GM06990 (cell line): ENCODE results near the gene PSMD13.

Experiments used
- DNase-seq: peaks from one replicate; pipeline ENCODE4 v3.0.0-alpha.2; 2011; ENCODE audit not compliant: insufficient read length; ENCODE audit errors: extremely low read depth
- H3K27me3 ChIP-seq: replicated peaks from 2 replicates; pipeline ENCODE4 v1.6.0; 2011; ENCODE audit warnings: low read length; ENCODE audit not compliant: control insufficient read depth, insufficient read depth
- H3K36me3 ChIP-seq: 2 replicates; pipeline ENCODE4 v1.5.1; 2011; ENCODE audit warnings: low read length; ENCODE audit not compliant: control insufficient read depth, insufficient read depth
- H3K4me3 ChIP-seq: replicated peaks from 2 replicates; pipeline ENCODE4 v1.5.1; 2011; ENCODE audit warnings: low read depth, mild to moderate bottlenecking, control low read depth, low read length
- CTCF ChIP-seq: IDR thresholded peaks from 2 replicates; pipeline ENCODE4 v1.5.1; 2011; ENCODE audit warnings: low read length, control low read depth, mild to moderate bottlenecking, inconsistent platforms; ENCODE audit not compliant: insufficient read depth, poor library complexity, severe bottlenecking

The PSMD13 gene

GRCh38 chr11:287821-288477 is 51.2 kb downstream of the PSMD13 start:
- TF ChIP-seq CTCF = no peak
- H3K27me3 ChIP-seq = no peaks in the 10 kb centered on the region
- no peaks in the 10 kb centered on the region; the same call in 1 of the 2 replicates for H3K36me3 ChIP-seq
- H3K4me3 ChIP-seq = peak overlapping the region; percentile 62
- no peak for DNase-seq

GRCh38 chr11:288478-289397 is 52.0 kb downstream of the PSMD13 start, which contains the start of gene PGGHG:
PGGHG (plus strand) TSS chr11:289126; CDS start chr11:289817, 691 bp downstream.
- H3K4me3 ChIP-seq = peak within 1 kb of the TSS; percentile 62
- no peak for DNase-seq

GRCh38 chr11:289398-289711 is 52.6 kb downstream of the PSMD13 start:
- TF ChIP-seq CTCF = no peak
- Histone ChIP-seq H3K27me3 (no peaks in the 10 kb centered on the region), H3K4me3 (peak overlapping the region; percentile 62), H3K36me3 (peaks cover 1% of the 10 kb centered on the region)
- DNase-seq = no peak

More at GRCh38 chr11:288478-289397, 52.0 kb downstream of the PSMD13 start, which contains the start of gene PGGHG:
- H3K27me3 ChIP-seq = no peaks in the 10 kb centered on the region
- no peak for TF ChIP-seq CTCF
- H3K36me3 ChIP-seq = peaks cover 1% of the 10 kb centered on the region

DNA sequence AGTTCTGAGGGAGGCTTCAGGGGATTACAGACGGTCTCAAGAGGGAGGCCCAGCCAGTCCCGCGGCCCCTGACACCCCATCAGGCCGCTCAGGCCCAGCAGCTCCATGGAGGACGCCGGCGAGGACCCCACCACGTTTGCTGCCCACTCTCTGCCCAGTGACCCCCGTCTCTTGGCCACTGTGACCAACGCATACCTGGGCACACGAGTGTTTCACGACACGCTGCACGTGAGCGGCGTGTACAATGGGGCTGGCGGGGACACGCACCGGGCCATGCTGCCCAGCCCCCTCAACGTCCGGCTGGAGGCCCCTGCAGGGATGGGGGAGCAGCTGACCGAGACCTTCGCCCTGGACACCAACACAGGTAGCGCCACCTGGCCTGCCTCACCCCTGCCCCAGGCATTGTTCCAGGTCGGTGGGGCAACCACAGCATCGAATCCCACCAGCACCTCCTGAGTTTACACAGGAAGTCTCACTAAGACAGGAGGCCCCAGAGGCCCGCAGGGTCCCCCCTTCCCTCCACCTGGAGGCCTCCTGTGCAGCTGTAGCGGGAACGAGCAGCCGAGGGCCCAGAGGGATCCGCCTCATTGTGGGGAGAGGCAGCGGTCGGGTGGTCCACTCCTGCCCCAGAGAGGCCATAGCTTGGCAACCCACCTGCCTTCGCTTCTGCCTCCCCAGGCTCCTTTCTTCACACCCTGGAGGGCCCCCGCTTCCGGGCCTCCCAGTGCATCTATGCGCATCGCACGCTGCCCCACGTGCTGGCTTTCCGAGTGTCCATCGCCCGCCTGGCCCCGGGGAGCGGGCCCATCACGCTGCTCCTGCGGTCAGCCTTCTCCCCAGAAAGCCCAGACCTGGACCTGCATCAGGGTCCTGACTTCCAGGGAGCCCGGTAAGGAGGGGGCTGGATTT is 53.2 kb downstream of the PSMD13 start:
- no peak for TF ChIP-seq CTCF
- Histone ChIP-seq H3K4me3 (peak overlapping the region; percentile 62), H3K27me3 (no peaks in the 10 kb centered on the region), H3K36me3 (peaks cover 1% of the 10 kb centered on the region)
- DNase-seq = no peak

DNA sequence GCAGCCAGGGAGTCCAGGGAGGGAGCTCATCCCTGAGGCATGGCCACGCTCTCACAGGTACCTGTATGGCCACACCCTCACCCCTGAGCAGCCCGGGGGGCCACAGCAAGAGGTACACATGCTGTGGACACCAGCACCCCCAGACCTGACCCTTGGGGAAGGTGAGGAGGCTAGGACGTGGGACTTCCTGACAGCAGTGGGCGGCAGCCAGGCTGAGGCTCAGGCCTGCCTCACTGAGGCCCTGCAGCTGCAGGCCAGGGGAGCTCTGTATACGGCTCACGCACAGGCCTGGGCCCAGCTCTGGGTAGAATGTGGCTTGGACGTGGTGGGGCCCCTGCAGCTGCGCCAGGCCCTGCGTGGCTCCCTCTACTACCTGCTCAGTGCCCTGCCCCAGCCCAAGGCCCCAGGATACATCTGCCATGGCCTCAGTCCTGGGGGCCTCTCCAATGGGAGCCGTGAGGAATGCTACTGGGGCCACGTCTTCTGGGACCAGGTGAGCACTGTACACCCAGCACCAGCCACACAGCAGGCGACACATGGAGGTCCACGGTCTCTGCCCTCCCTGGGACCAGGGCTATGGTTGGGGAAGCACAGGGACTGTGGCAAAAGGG is 54.0 kb downstream of the PSMD13 start:
- no peak overlapping the region for H3K4me3 ChIP-seq
- H3K36me3 ChIP-seq = peaks cover 1% of the 10 kb centered on the region
- no peaks in the 10 kb centered on the region for H3K27me3 ChIP-seq
- DNase-seq = no peak
- no peak for TF ChIP-seq CTCF
